Measurements from ENCODE around the gene BPGM.
"Not testable (repeated sequence)": the region's sequence is repeated elsewhere in the genome, so short reads cannot be mapped to it uniquely, and the experiment has no call there.

The BPGM gene

DNA sequence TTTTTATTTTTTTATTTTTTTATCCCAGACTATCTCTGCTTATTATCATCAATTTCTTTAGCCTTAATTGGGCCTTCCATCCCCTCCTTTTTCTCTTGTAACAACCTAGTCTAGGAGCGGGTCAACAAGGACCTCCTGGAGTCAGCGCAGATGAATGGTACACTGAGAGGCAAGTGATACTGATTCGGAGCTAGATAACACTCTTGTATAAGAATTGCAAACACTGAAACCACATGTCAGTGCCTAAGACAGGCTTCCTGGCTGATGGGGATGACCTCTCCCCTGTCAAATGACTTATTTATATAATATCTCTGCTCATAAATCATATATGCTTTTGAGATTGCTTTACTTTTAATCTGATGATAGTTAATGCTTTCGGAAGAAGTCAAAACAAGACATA lies 22.7 kb downstream of the BPGM start:
- no peak for DNase-seq

DNA sequence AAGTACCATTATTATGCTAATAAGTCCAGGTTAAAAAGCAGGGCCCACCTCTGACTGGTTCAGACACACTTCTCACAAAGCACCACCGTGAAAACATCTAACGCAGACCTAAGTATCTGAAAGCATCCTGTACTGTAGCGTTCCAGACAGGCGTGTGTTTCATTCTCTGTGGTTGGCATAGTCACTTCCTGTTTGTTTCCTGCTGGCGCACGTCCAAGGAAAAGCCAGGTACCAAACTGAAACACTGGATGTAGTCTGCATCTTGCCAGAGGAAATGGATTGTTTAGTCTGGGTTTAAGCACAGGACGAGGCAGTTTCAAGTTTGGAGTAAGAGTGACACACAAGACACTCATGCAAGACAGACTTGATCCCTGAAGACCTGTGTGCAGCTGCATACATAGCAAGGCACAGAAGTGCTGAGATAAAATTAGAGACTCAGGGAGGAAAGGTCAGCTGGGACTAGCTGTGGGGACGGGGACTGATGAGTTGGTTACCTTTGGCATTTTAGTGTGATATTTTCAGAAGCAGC lies 23.3 kb downstream of the BPGM start:
- DNase-seq, result no peak

DNA sequence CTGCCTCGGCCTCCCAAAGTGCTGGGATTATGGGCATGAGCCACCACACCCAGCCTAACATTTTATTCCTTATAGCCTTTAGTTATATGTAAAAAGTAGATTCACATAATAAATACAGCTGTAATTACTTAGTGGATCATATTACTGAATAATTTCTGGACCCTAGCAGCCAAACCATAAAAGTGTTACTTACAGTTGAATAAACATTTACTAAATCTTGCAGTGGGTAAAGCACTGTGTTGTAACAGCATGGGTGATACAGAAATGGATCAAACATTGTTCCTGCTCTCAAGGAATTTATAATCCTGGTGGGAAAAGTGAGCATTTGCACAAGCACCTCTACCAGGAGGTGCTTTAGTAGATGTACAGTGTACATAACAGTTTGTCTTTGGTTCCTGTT lies 25.0 kb downstream of the BPGM start:
- DNase-seq, result no peak

DNA sequence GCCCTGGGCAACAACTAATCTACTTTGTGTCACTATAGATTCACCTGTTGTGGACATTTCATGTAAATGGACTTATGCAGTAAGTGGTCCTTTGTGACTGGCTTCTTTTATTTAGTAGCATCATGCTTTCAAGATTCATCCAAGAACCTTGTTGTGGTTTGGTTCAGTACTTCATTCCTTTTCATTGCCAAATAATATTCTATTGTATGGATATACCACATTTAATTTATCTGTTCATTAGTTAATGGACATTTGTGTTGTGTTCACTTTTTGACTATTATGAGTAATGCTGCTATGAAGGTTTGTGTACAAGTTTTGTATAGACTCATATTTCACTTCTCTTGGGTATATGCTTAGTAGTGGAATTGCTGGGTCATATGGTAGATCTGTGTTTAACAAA lies 27.8 kb downstream of the BPGM start:
- no peak for DNase-seq

DNA sequence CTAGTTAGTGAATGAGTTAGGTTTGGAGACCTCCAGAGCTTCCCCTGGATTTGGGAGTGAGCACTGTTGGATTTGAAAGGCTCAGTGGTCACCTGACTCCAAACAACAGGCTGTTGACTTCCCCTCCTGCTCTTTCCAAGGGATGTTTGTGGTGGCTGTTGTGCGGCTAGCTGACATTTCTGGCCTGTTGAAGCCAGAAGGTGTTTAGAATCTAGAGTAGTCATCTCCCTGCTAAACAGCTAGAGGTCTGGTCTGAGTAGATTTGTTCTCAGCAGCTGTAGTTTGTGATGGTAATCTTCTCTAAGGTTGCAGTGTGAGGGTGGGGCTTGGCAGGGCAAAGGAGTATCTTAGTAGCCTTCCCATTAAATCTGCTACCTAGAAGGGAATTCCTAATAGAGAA lies 30.1 kb downstream of the BPGM start:
- no peak for DNase-seq

DNA sequence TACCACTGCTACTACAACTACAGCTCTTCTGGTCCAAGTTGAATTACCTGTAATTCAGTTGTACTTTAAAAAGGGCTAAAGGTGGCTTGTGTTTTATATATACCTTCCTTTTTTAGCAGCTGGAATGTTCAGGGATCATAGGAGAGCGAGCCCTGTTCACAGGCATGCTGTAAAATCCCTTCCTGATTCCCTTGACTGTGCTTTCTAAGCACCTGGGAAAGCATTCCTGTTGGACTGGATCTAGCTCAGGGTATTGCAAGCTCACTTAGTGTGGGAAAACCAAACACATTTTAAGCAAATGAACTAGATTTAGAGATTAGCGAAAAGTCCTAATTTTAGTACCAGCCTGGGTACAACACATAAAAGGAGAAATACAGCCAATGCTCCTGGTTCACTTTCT lies 31.5 kb downstream of the BPGM start:
- DNase-seq, result no peak

DNA sequence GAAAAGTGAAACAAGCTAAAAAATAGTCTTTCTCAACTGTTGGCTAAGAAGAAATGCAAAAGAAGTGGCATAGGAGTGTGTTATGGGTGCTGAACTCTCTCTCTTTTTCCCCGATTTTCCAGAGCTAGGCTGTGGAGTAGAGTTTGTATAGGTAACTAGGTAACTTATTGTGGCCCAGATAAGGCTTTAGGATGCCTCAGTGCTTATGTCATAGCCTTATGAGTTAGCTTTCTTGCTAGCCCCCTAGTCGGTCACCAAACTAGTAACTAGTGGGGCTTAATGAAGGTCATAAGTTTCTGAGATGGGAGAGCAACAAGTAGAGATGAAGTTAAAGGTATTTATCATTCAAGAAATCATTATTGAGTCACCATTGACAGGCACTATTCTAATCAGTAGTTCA lies 32.4 kb downstream of the BPGM start:
- DNase-seq, result no peak

DNA sequence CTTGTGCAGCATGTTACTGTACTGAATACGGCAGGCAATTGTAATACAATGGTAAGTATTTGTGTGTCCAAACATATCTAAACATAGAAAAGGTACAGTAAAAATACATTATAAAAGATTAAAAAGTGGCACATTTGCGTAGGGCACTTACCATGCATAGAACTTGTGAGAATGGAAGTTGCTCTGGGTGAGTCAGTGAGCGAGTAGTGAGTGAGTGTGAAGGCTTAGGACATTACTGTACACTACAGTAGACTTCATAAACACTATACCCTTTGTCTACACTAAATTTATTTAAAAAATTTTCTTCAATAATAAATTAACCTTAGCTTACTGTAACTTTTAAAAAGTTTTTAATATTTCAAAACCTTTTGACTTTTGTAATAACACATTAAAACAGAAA lies 37.5 kb downstream of the BPGM start:
- DNase-seq, result no peak

DNA sequence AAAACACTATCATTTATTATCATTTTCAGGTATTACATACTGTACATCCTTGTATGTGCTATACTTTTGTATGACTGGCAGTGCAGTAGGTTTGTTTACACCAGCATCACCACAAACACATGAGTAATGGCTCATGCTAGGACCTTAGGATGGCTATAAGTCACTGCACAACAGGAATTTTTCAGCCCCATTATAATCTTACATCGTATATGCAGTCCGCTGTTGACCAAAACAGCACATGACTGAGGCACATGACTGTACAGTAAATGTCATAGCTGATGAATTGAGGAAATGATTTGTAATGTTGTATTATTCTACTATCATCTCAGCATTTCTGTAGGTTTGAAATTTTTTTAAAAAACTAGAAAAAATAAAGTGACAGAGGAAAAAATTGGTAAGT lies 38.6 kb downstream of the BPGM start:
- DNase-seq, result no peak

DNA sequence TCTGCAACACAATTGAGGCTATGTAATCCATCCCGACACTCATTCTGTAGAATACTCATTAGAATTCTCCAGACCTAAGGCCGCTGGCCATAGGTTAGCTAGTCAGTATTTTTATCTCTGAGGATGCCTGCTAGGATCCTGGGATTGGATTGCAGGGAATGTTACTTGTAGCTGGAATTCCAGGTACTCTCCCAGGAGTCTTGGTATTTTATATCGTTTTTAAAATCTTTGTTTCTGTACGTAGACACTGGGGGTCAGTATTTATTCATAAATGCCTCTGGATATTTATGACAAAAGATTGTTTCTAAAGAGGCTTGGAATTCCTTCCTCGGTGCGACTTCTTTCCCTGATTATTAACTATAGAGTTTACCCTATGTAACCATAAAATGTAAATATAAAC lies 40.1 kb downstream of the BPGM start:
- DNase-seq, result no peak

DNA sequence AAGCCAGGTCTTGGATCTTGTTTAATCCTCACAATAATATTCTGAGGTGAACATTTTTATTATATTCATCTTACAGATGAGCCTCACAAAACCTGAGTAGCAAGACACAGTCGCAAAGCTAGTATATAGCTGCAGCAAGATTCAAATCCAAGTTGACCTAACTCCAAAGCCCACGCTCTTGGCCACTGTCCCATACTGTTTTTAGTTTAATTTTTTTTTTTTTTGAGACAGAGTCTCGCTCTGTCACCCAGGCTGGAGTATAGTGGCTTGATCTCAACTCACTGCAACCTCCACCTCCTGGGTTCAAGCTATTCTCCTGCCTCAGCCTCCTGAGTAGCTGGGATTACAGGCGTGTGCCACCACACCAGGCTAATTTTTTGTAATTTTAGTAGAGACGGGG lies 42.9 kb downstream of the BPGM start:
- DNase-seq, result not testable (repeated sequence)

DNA sequence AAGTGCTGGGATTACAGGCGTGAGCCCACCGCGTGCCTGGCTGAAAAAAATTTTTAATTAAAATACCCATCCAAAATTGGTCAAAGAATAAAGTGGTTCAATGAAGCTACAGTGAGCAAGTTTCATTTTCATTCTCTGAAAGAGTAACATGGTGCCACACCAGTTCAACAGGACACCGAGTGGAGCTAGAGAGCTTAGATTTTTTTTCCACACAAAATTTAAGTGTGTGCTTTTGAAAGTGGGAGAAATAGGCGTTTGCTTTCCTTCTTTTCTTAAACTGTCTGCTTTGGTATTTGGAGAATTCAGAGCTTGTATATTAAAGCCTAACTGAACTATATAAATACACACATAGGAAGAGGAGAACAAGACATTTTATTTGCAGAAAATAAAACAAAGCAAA lies 43.4 kb downstream of the BPGM start:
- no peak for DNase-seq

DNA sequence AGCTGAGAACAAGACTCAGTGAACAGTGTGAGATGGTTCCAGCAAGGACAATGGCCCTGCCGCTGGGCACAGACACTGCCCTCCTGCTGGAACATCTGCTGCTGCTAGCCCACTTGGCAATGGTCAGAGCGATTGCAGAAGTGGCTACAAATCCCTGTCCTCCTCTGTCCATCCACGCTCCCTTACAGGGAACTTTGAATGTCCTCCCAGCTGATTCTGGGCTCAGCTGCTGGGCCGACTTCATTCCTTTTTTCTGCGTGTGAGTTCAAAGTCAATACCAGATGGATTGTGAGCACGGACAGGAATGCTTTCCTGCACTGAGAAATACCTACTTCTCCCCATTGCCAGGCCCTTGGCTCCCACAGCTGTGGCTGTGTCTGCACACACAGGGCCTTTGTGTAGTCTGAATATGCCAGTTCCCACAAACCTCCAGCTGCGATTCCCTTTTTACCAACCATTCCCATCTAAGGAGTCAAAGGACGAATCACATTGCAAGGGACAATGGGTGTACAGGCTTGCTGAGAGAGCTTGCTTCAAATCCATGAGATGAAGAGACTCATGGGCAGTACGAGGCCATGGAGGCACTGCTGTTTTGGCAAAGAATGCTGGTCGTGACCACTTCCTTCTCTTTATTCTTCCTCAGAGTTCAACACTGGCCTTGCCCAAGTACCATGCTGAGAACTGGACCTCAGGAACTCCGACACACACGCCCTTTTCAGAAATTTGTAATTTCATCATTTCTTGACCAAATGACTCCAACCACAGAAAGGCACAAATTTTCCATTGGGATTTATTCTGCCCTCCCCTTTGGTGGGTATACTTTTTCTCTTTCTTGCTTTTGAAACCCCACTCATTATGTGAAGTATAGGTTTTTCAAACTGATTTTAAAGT lies 44.2 kb downstream of the BPGM start:
- no peak for DNase-seq

DNA sequence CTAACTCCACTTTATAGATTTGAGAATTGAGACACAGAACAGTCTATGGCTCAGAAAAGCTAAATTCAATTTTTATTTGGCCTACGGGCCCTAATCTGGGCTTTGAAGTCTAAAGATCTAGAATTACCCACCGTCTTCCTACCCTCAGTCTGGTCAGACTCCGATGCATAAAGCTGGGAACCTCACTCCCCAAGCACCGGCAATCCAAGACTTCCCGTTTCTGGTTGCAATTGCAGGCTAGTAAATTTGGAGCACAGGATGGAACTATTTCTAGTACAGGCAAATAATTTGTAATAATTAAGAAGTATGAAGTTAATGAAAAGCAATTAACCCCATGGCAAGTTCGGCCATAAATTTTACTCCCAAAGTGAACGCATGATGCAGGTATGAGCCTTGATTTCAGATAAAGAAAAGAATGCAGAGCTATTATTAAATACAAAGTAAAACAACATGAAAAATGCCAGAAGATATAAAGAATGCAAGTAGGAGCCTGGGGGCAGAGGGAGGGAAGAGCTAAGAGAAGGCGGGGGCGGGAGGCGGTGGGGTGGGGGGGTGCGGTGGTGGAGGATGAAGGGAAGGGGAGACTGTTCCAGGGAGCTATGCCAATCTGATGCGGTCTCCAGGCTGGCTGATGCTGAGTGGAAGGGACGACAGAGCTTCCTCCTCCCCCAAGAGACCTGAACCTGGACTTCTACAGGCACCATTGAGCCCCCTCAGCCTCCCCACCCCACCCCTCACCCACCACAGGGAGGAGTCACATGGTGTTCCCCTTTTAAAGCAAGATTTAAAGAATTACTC lies 45.1 kb downstream of the BPGM start:
- no peak for DNase-seq

DNA sequence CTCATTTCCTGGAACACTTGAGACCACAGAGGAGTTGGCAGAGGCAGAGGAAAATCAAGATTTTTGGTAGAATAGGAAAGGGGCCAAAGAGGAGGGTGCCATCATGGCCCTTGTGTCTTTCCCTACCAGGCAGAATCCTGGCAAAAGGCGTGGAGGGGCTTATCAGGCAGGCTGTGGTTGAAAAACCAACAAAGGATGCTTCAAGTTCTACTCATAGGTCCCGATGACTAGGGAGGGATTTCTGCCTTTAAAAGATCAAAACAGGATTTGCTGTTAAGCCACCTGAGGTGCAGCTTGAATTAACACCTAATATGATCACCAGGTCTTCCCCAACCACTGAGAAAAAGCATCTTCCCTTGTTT lies 45.7 kb downstream of the BPGM start:
- no peak for DNase-seq

DNA sequence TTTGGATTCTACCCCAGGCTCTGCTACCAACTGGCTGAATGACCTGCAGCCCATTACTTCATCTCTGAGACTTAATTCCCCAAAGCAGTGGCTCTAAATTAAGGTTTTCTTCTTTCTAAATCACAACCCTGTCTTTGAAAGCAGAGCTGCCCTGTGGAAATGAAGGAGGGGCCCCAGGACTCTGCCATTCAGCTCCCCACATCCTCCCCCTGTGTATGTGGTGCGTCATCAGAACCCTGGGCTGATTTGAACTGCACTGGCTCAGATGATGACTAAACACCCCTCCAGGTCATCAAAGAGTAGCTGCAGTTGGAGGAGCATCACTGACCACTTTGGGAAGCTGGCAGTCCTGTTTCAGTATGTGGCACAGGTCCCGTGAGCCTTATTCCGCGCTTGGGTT lies 46.6 kb downstream of the BPGM start:
- no peak for DNase-seq

DNA sequence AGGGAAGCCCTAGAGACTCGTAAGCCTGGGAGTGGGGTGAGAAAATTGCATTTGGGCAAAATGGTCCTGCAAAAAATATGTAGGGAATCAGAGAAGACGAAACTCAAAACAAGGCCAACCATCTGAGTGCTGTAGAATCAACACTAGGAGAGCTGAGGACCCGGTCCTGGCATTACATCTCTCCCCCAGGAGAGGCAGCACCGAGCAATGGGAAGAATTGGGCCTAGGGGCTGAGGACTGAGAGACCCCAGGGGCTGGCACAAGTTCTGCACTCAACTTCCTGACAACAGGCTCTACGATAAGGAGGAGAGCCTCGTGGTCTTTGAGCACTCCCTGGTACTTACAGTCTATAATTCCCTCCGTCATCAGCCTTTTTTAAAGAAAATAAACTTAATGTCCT lies 47.6 kb downstream of the BPGM start:
- no peak for DNase-seq

DNA sequence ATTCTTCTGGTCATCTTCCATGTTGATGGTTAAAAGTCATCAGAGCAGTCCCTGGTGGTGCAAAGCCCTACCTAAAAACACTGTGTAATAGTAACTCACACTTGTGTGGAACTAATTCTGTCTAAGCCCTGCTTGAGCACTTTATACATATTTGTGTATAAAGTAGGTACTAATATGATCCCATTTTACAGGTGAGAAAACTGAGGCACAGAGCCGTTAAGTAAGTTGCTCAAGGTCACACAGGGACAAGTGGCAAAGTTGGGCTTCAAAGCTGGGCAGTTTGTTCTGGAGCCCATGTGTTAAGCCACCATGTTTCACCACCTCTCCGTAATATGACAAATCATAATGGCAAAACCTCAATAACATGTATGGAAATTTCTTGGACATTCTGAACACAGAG lies 48.1 kb downstream of the BPGM start:
- DNase-seq, result no peak

DNA sequence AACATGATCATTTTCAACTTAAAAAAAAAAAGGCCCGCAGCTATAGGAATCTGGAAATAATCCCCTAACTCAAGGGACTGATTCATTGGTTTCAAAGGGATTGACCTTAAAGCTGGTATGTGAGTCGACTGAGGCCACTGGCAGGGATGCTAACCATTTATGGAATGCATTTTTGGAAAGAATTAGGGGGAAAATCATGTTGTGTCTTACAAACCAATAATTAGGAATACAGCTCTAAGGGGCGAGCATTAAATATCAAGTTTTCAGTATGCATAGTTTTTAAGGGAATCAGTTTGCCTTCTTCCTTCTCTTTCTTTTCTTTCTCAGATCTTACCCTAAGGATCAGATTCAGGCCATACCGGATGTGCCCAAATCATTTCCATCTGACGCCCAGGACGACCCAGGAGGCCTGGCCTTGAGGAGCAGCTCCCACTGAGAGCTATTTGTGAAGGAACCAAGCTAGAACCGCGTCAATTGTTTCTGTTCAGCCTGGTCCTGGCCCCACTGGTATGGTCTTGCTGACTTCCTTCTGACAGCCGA lies 48.7 kb downstream of the BPGM start:
- no peak for DNase-seq

DNA sequence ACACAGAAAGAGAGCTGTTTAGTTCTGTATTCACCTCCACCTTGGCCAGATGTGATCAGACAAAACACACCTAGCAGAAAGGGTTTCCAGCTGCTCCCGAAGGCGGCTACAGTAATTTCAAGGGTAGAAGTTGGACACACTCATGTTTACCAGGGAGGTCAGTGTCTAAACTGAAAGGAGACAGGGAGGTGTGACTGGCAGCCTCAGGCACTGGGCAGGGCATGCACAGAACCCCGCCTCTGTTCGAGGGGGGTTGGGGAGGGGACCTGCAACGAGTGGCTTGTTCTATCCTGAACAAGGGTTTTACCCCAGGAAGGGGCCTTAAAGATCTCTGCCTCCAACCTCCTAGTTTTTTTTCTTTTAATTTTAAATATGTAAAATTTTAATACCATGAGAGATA lies 49.6 kb downstream of the BPGM start:
- no peak for DNase-seq

DNA sequence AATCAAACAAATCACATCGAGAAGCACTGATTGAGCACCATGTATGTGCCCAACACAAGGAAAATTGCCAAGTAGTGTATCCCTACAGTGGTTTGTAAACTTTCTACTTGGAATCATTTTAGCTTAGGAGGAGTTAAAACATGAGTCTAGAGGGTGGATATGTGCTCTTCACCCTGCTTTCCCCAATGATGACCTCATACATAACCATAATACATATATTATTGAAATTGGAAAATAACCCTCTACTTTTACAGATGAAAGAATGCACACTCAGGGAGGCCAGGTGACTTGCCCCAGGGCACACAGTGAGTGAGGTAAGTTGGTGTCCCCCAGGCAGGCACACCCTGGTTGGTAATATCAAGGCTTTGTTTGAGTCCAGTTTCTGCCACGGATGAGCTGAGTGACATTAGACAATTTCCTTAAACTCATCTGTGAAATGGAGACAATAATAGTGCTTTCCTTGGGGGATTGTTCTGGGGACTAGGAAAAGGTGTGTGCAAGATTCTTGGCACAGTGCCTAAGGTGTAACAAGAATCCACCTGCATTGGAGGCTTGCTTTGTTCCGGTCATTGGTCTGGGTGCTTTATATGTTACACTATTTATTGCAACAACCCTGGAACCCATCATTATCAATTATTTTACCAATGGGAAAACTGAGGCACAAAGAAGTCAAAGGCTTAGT lies 50.7 kb downstream of the BPGM start:
- no peak for DNase-seq

DNA sequence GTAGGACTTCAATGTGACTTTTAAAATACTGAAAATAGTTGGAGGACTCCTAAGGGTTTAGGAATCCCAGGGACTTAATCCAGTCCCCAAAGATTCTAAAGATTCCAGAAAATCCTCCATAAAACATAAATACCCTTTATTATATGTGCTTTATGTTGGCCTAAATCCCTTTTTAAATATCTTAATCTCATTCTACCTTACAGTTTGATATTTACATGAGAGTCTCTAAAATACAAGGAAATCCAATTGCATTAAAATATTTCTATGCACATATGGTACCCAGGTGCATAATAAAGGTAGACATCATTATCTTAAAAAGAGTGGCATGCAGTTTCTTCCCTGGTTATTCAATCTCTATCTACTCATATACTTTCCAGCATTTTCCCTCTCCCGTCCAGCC lies 51.8 kb downstream of the BPGM start:
- DNase-seq, result no peak
